Measurements from ENCODE around the gene ECSCR. TPM values are rescaled to one million over a fixed set of nuclear protein-coding genes. Genes with fewer than 3 reads are reported as not detected.

Gene ECSCR
- total and polyA plus RNA-seq, 2 of the 8 experiments (the other 6 are each of a cell fraction or from before 2014, with no cell fraction given): 2.7 to 7.2 TPM

- no peak overlapping the region for H2BK12ac ChIP-seq (ENCODE audit: low read depth, low read length)
- H3K4me2 ChIP-seq (ENCODE audit: insufficient read depth in 1 of 2, low read depth in 2 of 2, low read length in 2 of 2): no peak overlapping the region
- H3K27ac ChIP-seq (ENCODE audit: low read depth, low read length): no peak overlapping the region
- no peaks in the 10 kb centered on the region for H3K23me2 ChIP-seq (ENCODE audit: low read depth, low read length)
- no peak overlapping the region for H3K14ac ChIP-seq (ENCODE audit: insufficient read length)
- no peak overlapping the region for H3K9ac ChIP-seq (replicated peaks in 1 of 4; ENCODE audit: extremely low read depth in 1 of 4, low read depth in 3 of 4, low read length in 3 of 4)
- no peak overlapping the region for H3K18ac ChIP-seq (ENCODE audit: extremely low read depth, low read length)
- no peak overlapping the region for H2AK5ac ChIP-seq (ENCODE audit: low read depth, low read length)
- H4K20me1 ChIP-seq (replicated peaks in 1 of 2; ENCODE audit: control insufficient read depth in 1 of 2, insufficient read depth in 2 of 2, low read length in 2 of 2): no peaks in the 10 kb centered on the region
- no peak overlapping the region for H3K23ac ChIP-seq (ENCODE audit: insufficient read length)
- H2BK15ac ChIP-seq (ENCODE audit: low read length): no peak overlapping the region
- H3K36me3 ChIP-seq (ENCODE audit: control insufficient read depth in 2 of 4, insufficient read depth in 4 of 4, low read length in 3 of 4): no peaks in the 10 kb centered on the region
- H3K79me1 ChIP-seq (ENCODE audit: low read depth, low read length): no peaks in the 10 kb centered on the region
- H2AFZ ChIP-seq (ENCODE audit: low read length): no peak overlapping the region
- ChIA-PET POLR2A (ENCODE audit: partially characterized antibody) (interaction anchor here (1.4 kb wide), 1 partner anchor 65 kb away, joined by 3 read pairs; no protein-coding TSS in a partner anchor), CTCF (ENCODE audit: partially characterized antibody) (interaction anchor here (1.5 to 12.9 kb wide), 4 partner anchors 12 to 72 kb away, joined by 4 to 122 read pairs (median 12); partner anchors contain the start of gene STING1)
- H2BK20ac ChIP-seq (ENCODE audit: low read length): no peak overlapping the region
- H4K91ac ChIP-seq (replicated peaks; ENCODE audit: insufficient read length, low read length): no peak overlapping the region
- H2BK5ac ChIP-seq (ENCODE audit: low read depth, low read length): no peak overlapping the region
- no peak for DNase-seq (ENCODE audit: low read depth in 1 of 2, low spot score in 2 of 2)
- no peaks in the 10 kb centered on the region for H3K9me3 ChIP-seq (ENCODE audit: insufficient read depth in 2 of 2, low read depth in 1 of 2, low read length in 1 of 2)
- no peak overlapping the region for H2BK120ac ChIP-seq (replicated peaks; ENCODE audit: low read depth, low read length)
- no peak overlapping the region for H4K5ac ChIP-seq (ENCODE audit: insufficient read length, low read depth, low read length)
- H3K56ac ChIP-seq (replicated peaks; ENCODE audit: insufficient read length, low read depth, low read length): no peak overlapping the region
- H4K8ac ChIP-seq (ENCODE audit: extremely low read depth, insufficient read depth, low read length): no peak overlapping the region; the same call in 1 of the 2 replicates
- FAIRE-seq: no peak
- H3K79me2 ChIP-seq (ENCODE audit: control insufficient read depth in 1 of 2, insufficient read depth in 2 of 2, low read length in 2 of 2): no peaks in the 10 kb centered on the region
- no peaks in the 10 kb centered on the region for H3K27me3 ChIP-seq (replicated peaks in 1 of 4; ENCODE audit: control insufficient read depth in 3 of 4, extremely low read depth in 1 of 4, insufficient read depth in 3 of 4, low read length in 3 of 4)
- no peaks in the 10 kb centered on the region for H3K4me1 ChIP-seq (replicated peaks in 1 of 4; ENCODE audit: control insufficient read depth in 3 of 4, insufficient read depth in 4 of 4, low read length in 3 of 4)
- H3K4me3 ChIP-seq (ENCODE audit: extremely low read depth in 1 of 4, insufficient read depth in 2 of 4, low read depth in 3 of 4, low read length in 4 of 4): no peak overlapping the region
- no peak overlapping the region for H3K4ac ChIP-seq (replicated peaks; ENCODE audit: insufficient read length, low read depth, low read length)
- no peak for TF ChIP-seq TAF7 (optimal IDR thresholded peaks at IDR 0.05; ENCODE audit: borderline replicate concordance, low read depth, low read length)
- TF ChIP-seq TCF12 (IDR thresholded peaks at IDR 0.05; ENCODE audit: low read depth, low read length): no peak
- TF ChIP-seq RXRA (IDR thresholded peaks at IDR 0.05; ENCODE audit: insufficient read depth, low read depth, low read length): no peak
- TF ChIP-seq HDAC2 (IDR thresholded peaks at IDR 0.05; ENCODE audit: borderline replicate concordance in 1 of 2, low read depth in 2 of 2, low read length in 2 of 2): no peak
- TF ChIP-seq EZH2 (IDR thresholded peaks at IDR 0.05; ENCODE audit: low read depth, low read length, severe bottlenecking): no peak
- no peak for TF ChIP-seq SIX5 (IDR thresholded peaks at IDR 0.05; ENCODE audit: low read depth, low read length)
- no peak for TF ChIP-seq KDM5A (IDR thresholded peaks at IDR 0.05; ENCODE audit: low read length)
- TF ChIP-seq POU5F1 (IDR thresholded peaks at IDR 0.05; ENCODE audit: low read depth, low read length): no peak
- no peak for TF ChIP-seq CHD2 (IDR thresholded peaks at IDR 0.05; ENCODE audit: low read length)
- TF ChIP-seq SUZ12 (IDR thresholded peaks at IDR 0.05; ENCODE audit: low read length): no peak
- no peak for TF ChIP-seq HDAC6 (IDR thresholded peaks at IDR 0.05; ENCODE audit: low read depth, low read length)
- TF ChIP-seq SP2 (IDR thresholded peaks at IDR 0.05; ENCODE audit: low read length): no peak
- TF ChIP-seq JUN (IDR thresholded peaks at IDR 0.05; ENCODE audit: low read depth, low read length): no peak
- TF ChIP-seq CREB1 (IDR thresholded peaks at IDR 0.05): no peak
- TF ChIP-seq POLR2AphosphoS5 (IDR thresholded peaks at IDR 0.05; ENCODE audit: low read depth, low read length): no peak
Observed at GRCh38 chr5:139494832-139495231, 32.3 kb upstream of the ECSCR start.
